Measurements from ENCODE around the gene PREPL. TPM values are rescaled to one million over a fixed set of nuclear protein-coding genes. Genes with fewer than 3 reads are reported as not detected.

Gene PREPL
- total and polyA plus RNA-seq, 10 of the 15 experiments (the other 5 are each of a cell fraction or from before 2014, with no cell fraction given), result 9.2 to 43.0 (median 20.4) TPM

DNA sequence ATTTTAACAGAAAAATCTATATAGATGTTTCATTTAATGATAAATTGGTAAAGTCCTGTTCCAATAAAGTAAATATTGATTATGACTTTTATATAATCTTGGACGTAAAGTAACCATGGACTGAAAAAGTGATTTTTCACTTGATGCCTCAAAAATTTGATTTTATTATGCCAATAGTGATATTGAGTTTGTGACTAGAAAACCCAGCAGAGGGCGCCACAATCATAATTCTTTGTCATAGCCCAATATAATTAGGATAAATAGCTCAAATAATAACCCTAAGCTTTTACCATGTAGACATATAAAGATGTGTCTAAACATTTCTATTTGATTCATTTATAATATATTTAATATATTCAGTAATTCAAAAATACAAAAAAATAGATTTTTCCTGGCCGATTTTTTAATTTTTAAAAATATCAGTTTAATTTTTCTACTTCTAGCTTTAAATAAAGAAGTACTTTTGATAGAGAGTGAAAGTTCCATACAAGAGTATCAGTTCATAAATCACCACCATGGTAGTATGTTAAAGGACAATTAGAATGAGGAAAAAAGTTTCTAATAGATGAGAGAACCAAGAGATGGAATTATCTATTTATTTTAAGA, 31.1 kb upstream of the PREPL start (continued):
- TF ChIP-seq EED (IDR thresholded peaks at IDR 0.05; ENCODE audit: low read depth), result no peak
- TF ChIP-seq, protein P1, sequence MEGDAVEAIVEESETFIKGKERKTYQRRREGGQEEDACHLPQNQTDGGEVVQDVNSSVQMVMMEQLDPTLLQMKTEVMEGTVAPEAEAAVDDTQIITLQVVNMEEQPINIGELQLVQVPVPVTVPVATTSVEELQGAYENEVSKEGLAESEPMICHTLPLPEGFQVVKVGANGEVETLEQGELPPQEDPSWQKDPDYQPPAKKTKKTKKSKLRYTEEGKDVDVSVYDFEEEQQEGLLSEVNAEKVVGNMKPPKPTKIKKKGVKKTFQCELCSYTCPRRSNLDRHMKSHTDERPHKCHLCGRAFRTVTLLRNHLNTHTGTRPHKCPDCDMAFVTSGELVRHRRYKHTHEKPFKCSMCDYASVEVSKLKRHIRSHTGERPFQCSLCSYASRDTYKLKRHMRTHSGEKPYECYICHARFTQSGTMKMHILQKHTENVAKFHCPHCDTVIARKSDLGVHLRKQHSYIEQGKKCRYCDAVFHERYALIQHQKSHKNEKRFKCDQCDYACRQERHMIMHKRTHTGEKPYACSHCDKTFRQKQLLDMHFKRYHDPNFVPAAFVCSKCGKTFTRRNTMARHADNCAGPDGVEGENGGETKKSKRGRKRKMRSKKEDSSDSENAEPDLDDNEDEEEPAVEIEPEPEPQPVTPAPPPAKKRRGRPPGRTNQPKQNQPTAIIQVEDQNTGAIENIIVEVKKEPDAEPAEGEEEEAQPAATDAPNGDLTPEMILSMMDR (IDR thresholded peaks at IDR 0.05 in 2 of 3, conservative IDR thresholded peaks at IDR 0.05 in 1 of 3; ENCODE audit: control insufficient read depth in 2 of 3, extremely low read depth in 1 of 3, insufficient read depth in 1 of 3, low read depth in 3 of 3, low read length in 3 of 3), result peak; percentile 41 to 56 (median 50); a peak in 5 of 6 replicates

DNA sequence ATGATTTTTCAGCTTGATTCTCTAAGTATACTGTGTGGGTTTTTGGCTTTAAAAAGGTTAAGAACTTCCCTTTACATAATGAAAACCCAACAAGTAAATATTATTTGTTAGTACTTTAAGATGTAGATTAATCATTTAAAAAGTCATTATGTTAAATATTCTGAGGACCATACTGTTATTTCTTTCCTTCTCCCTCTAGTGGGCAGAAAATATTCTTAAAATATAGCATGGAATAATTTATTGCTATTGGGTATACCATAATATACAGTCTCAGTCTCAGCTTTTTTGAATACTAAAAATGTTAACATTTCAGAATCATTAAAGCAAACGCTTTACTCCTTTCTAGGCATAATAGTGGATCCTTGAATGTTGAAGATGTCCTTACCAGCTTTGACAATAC, 28.6 kb upstream of the PREPL start:
- SMC1A ChIA-PET (ENCODE audit: uncharacterized antibody, unreplicated experiment), result interaction anchor here (1.0 to 7.1 kb wide), 7 partner anchors 10 to 567 kb away, joined by 3 to 64 read pairs (median 4); no protein-coding TSS in a partner anchor
- in situ Hi-C loops (cut with MboI) (loop anchor here (5.0 kb wide), 1 partner anchor 557 kb away; no protein-coding TSS in a partner anchor), intact Hi-C loops (cut with micrococcal nuclease; ENCODE audit: unreplicated experiment) (no loop called here)
- 96% methylated on average over 1 of the region's 1 CpG for WGBS (ENCODE audit: insufficient coverage, insufficient replicate concordance, low lambda C conversion rate, missing lambda C conversion rate)
- no peaks in the 10 kb centered on the region; the same call in 2 of the 3 replicates for H3K9me3 ChIP-seq (replicated peaks; ENCODE audit: control insufficient read depth, insufficient read depth, low read length)
- no TSS peak for BruUV-seq (replicated peaks)
- H3K27ac ChIP-seq (ENCODE audit: control insufficient read depth, insufficient read depth), result no peak overlapping the region
- no peaks in the 10 kb centered on the region for H3K36me3 ChIP-seq (ENCODE audit: control insufficient read depth in 2 of 2, insufficient read depth in 2 of 2, low read length in 1 of 2)
- no peak for FAIRE-seq
- no peaks in the 10 kb centered on the region for H3K27me3 ChIP-seq (replicated peaks in 1 of 2; ENCODE audit: control insufficient read depth in 2 of 2, insufficient read depth in 2 of 2, low read length in 1 of 2)
- TF ChIP-seq SMC3 (IDR thresholded peaks at IDR 0.05; ENCODE audit: borderline replicate concordance, low read length), result peak; percentile 20; the same call in 1 of the 2 replicates
- TF ChIP-seq, protein P2, sequence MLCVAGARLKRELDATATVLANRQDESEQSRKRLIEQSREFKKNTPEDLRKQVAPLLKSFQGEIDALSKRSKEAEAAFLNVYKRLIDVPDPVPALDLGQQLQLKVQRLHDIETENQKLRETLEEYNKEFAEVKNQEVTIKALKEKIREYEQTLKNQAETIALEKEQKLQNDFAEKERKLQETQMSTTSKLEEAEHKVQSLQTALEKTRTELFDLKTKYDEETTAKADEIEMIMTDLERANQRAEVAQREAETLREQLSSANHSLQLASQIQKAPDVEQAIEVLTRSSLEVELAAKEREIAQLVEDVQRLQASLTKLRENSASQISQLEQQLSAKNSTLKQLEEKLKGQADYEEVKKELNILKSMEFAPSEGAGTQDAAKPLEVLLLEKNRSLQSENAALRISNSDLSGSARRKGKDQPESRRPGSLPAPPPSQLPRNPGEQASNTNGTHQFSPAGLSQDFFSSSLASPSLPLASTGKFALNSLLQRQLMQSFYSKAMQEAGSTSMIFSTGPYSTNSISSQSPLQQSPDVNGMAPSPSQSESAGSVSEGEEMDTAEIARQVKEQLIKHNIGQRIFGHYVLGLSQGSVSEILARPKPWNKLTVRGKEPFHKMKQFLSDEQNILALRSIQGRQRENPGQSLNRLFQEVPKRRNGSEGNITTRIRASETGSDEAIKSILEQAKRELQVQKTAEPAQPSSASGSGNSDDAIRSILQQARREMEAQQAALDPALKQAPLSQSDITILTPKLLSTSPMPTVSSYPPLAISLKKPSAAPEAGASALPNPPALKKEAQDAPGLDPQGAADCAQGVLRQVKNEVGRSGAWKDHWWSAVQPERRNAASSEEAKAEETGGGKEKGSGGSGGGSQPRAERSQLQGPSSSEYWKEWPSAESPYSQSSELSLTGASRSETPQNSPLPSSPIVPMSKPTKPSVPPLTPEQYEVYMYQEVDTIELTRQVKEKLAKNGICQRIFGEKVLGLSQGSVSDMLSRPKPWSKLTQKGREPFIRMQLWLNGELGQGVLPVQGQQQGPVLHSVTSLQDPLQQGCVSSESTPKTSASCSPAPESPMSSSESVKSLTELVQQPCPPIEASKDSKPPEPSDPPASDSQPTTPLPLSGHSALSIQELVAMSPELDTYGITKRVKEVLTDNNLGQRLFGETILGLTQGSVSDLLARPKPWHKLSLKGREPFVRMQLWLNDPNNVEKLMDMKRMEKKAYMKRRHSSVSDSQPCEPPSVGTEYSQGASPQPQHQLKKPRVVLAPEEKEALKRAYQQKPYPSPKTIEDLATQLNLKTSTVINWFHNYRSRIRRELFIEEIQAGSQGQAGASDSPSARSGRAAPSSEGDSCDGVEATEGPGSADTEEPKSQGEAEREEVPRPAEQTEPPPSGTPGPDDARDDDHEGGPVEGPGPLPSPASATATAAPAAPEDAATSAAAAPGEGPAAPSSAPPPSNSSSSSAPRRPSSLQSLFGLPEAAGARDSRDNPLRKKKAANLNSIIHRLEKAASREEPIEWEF (IDR thresholded peaks at IDR 0.05; ENCODE audit: insufficient replicate concordance, low read depth, low read length), result no peak
- H3K4me2 ChIP-seq (ENCODE audit: control insufficient read depth, insufficient read depth), result no peak overlapping the region
- H3K79me2 ChIP-seq (ENCODE audit: control insufficient read depth, insufficient read depth, low read length), result no peaks in the 10 kb centered on the region
- CTCF ChIA-PET, result interaction anchor here (0.6 to 9.5 kb wide), 16 partner anchors 10 to 583 kb away, joined by 3 to 161 read pairs (median 4); no protein-coding TSS in a partner anchor
- POLR2A ChIA-PET, result interaction anchor here (1.7 kb wide), 1 partner anchor 28 kb away, joined by 4 read pairs; the partner anchor contains the start of genes CAMKMT and PREPL
- no peak overlapping the region for H2AFZ ChIP-seq (ENCODE audit: control insufficient read depth, low read depth, low read length)
- no peak overlapping the region for H3K9ac ChIP-seq (ENCODE audit: control insufficient read depth, insufficient read depth, low read length)
- RAD21 ChIA-PET (ENCODE audit: unreplicated experiment), result interaction anchor here (1.2 kb wide), 1 partner anchor 567 kb away, joined by 3 read pairs; no protein-coding TSS in a partner anchor
- H3K4me1 ChIP-seq (ENCODE audit: control insufficient read depth, insufficient read depth, low read length), result no peaks in the 10 kb centered on the region
- no peak overlapping the region for H3K4me3 ChIP-seq
- DNase-seq (ENCODE audit: low read depth, low spot score), result no peak
- H4K20me1 ChIP-seq (ENCODE audit: control insufficient read depth, insufficient read depth), result no peaks in the 10 kb centered on the region
- no peak for ATAC-seq
